ENCODE data around the gene SLC22A14.

The SLC22A14 gene

GRCh38 chr3:38267662-38268061, 14.4 kb upstream of the SLC22A14 start:
- DNase-seq (ENCODE audit: low read depth in 1 of 2, low spot score in 1 of 2) = no peak
- no peak overlapping the region; the same call in none of the 2 replicates for H3K27ac ChIP-seq (replicated peaks)
- TF ChIP-seq GABPA (IDR thresholded peaks at IDR 0.05; ENCODE audit: low read depth) (no peak), CTCF (IDR thresholded peaks at IDR 0.05; ENCODE audit: insufficient read depth, low read length) (no peak), REST (IDR thresholded peaks at IDR 0.05; ENCODE audit: insufficient replicate concordance, low read depth) (no peak), SPI1 (IDR thresholded peaks at IDR 0.05; ENCODE audit: borderline replicate concordance, low read depth) (no peak), POLR2AphosphoS5 (IDR thresholded peaks at IDR 0.05; ENCODE audit: low read depth) (no peak)

GRCh38 chr3:38268087-38268486, 14.0 kb upstream of the SLC22A14 start:
- DNase-seq (ENCODE audit: low read depth in 1 of 2, low spot score in 1 of 2) = peak in 1 of 2 experiments; percentile 38

More at GRCh38 chr3:38267662-38268061, 14.4 kb upstream of the SLC22A14 start:
- Histone ChIP-seq H3K27me3 (ENCODE audit: insufficient read depth, poor library complexity, severe bottlenecking) (no peaks in the 10 kb centered on the region), H3K4me3 (replicated peaks; ENCODE audit: insufficient read depth, low read length) (no peak overlapping the region)

More at GRCh38 chr3:38268087-38268486, 14.0 kb upstream of the SLC22A14 start:
- no peak overlapping the region for H3K4me3 ChIP-seq (replicated peaks; ENCODE audit: insufficient read depth, low read length)
- peak overlapping the region; percentile 34 for H3K27ac ChIP-seq (replicated peaks)
- H3K27me3 ChIP-seq (ENCODE audit: insufficient read depth, poor library complexity, severe bottlenecking) = no peaks in the 10 kb centered on the region
- no peak for TF ChIP-seq REST (IDR thresholded peaks at IDR 0.05; ENCODE audit: insufficient replicate concordance, low read depth)
- TF ChIP-seq GABPA (IDR thresholded peaks at IDR 0.05; ENCODE audit: low read depth) = no peak
- TF ChIP-seq CTCF (IDR thresholded peaks at IDR 0.05; ENCODE audit: insufficient read depth, low read length) = no peak
- TF ChIP-seq POLR2AphosphoS5 (IDR thresholded peaks at IDR 0.05; ENCODE audit: low read depth) = no peak
- no peak for TF ChIP-seq SPI1 (IDR thresholded peaks at IDR 0.05; ENCODE audit: borderline replicate concordance, low read depth)
